Loucy (cell line): ENCODE measurements around the gene SCNN1A.

ENCODE experiments used
- H2AFZ ChIP-seq: fragments of 200-600 bp; sonication (generic); 2 replicates; pipeline ENCODE4 v1.6.0; 2016; ENCODE audit warnings: antibody characterized with exemption, mild to moderate bottlenecking, low read length, moderate library complexity
- H3F3A ChIP-seq: fragments of 200-600 bp; 2 replicates; pipeline ENCODE4 v1.6.0; 2016; ENCODE audit warnings: antibody characterized with exemption, low read depth, mild to moderate bottlenecking
- H3K27me3 ChIP-seq: fragments of 200-600 bp; sonication (generic); 2 replicates; pipeline ENCODE4 v1.6.1; 2014; ENCODE audit warnings: low read length, mild to moderate bottlenecking; ENCODE audit not compliant: insufficient read depth, poor library complexity, severe bottlenecking
- H3K36me3 ChIP-seq: fragments of 200-600 bp; sonication (generic); 2 replicates; pipeline ENCODE4 v1.6.1; 2016; ENCODE audit warnings: low read length; ENCODE audit not compliant: insufficient read depth
- H3K4me1 ChIP-seq: fragments of 200-600 bp; sonication (generic); 2 replicates; pipeline ENCODE4 v1.5.1; 2014; ENCODE audit warnings: low read length, mild to moderate bottlenecking; ENCODE audit not compliant: insufficient read depth, poor library complexity, severe bottlenecking
- H3K4me2 ChIP-seq: fragments of 200-600 bp; sonication (generic); 2 replicates; pipeline ENCODE4 v1.6.0; 2014; ENCODE audit warnings: antibody characterized with exemption, low read length, low read depth, mild to moderate bottlenecking; ENCODE audit not compliant: poor library complexity, severe bottlenecking
- H3K4me3 ChIP-seq: fragments of 200-600 bp; sonication (generic); 2 replicates; pipeline ENCODE4 v1.5.1; 2014; ENCODE audit warnings: low read length, mild to moderate bottlenecking, mixed read lengths; ENCODE audit not compliant: poor library complexity, severe bottlenecking
- H3K79me2 ChIP-seq: fragments of 200-600 bp; sonication (generic); 2 replicates; pipeline ENCODE4 v1.6.1; 2014; ENCODE audit warnings: low read length; ENCODE audit not compliant: insufficient read depth
- H3K9ac ChIP-seq: fragments of 200-600 bp; sonication (generic); 2 replicates; pipeline ENCODE4 v1.6.0; 2014; ENCODE audit warnings: mild to moderate bottlenecking, low read depth, low read length, moderate library complexity; ENCODE audit not compliant: poor library complexity, severe bottlenecking
- H3K9me2 ChIP-seq: fragments of 200-600 bp; sonication (generic); replicated peaks from 2 replicates; pipeline ENCODE4 v1.6.1; 2016; ENCODE audit warnings: low read depth, low read length, mixed read lengths
- H3K9me3 ChIP-seq: fragments of 200-600 bp; sonication (generic); 2 replicates; pipeline ENCODE4 v1.6.1; 2014; ENCODE audit warnings: mild to moderate bottlenecking, antibody characterized with exemption, low read length, low read depth; ENCODE audit not compliant: insufficient read depth
- H4K20me1 ChIP-seq: fragments of 200-600 bp; sonication (generic); 2 replicates; pipeline ENCODE4 v1.6.0; 2014; ENCODE audit warnings: antibody characterized with exemption, low read length, mild to moderate bottlenecking; ENCODE audit not compliant: insufficient read depth, poor library complexity, severe bottlenecking
- EZH2phosphoT487 ChIP-seq: fragments of 200-600 bp; IDR thresholded peaks from 2 replicates; pipeline ENCODE4 v1.6.1; 2018; ENCODE audit warnings: antibody characterized with exemption, mild to moderate bottlenecking, moderate library complexity, borderline replicate concordance
- TF ChIP-seq, protein P1 (sequence below): fragments of 200-600 bp; sonication (generic); conservative IDR thresholded peaks from 2 replicates; pipeline ENCODE4 v1.5.1; 2014; ENCODE audit warnings: mild to moderate bottlenecking, antibody characterized with exemption, low read length

The SCNN1A gene

DNA sequence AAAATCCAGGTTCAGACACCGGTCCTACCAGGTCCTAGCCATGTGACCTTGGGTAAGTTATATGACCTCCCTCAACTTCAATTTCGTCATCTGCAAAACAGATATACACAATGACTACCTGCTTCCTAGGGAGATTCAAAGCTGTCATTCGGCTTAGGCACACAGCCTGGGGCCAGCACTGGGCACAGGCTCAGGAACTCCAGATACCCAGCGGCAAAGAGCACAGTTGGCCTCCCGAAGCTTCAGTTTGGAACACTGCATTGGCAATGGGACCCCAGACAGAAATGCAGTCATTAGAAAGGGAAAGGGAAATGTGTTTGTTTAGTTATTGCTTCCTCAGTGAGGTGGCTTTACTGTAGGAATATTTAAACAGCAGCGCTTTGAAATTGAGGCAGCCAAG, 53.5 kb downstream of the SCNN1A start:
- H3K36me3 ChIP-seq = peaks cover 4% of the 10 kb centered on the region; the same call in 1 of the 2 replicates
- H3K4me3 ChIP-seq = no peak overlapping the region
- no peak overlapping the region for H2AFZ ChIP-seq
- H3K9ac ChIP-seq = no peak overlapping the region
- no peak overlapping the region for H3K4me2 ChIP-seq
- H3K9me3 ChIP-seq = no peaks in the 10 kb centered on the region
- no peaks in the 10 kb centered on the region for H3K9me2 ChIP-seq
- TF ChIP-seq, protein P1, sequence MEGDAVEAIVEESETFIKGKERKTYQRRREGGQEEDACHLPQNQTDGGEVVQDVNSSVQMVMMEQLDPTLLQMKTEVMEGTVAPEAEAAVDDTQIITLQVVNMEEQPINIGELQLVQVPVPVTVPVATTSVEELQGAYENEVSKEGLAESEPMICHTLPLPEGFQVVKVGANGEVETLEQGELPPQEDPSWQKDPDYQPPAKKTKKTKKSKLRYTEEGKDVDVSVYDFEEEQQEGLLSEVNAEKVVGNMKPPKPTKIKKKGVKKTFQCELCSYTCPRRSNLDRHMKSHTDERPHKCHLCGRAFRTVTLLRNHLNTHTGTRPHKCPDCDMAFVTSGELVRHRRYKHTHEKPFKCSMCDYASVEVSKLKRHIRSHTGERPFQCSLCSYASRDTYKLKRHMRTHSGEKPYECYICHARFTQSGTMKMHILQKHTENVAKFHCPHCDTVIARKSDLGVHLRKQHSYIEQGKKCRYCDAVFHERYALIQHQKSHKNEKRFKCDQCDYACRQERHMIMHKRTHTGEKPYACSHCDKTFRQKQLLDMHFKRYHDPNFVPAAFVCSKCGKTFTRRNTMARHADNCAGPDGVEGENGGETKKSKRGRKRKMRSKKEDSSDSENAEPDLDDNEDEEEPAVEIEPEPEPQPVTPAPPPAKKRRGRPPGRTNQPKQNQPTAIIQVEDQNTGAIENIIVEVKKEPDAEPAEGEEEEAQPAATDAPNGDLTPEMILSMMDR = no peak
- no peak for TF ChIP-seq EZH2phosphoT487
- H3K4me1 ChIP-seq = peaks cover 17% of the 10 kb centered on the region
- H3K79me2 ChIP-seq = no peaks in the 10 kb centered on the region
- H3K27me3 ChIP-seq = no peaks in the 10 kb centered on the region
- 0 out of 2 replicates have a peak, but pooled peaks cover 2% of the 10 kb centered on the region for H3F3A ChIP-seq
- no peaks in the 10 kb centered on the region for H4K20me1 ChIP-seq

DNA sequence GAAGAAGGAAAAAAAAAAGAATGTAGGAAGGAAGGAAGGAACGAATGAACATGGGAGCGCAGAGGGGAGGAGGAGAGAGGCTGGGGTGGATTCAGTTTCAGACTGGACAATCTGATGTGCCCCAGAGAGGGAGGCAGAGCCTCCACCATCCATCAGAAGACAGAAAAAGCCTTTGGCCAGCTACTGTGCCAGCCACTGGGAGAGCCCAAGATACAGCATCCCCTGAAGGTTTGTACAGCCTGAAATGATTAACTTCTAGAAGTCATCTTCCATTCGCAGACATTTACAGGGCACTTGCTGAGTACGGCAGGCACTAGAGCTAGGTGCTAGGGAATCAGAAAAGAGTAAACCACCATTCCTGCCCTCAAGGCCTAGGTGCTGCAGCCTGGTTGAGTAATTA, 55.9 kb downstream of the SCNN1A start:
- no peaks in the 10 kb centered on the region for H4K20me1 ChIP-seq
- no peak overlapping the region for H3K9ac ChIP-seq
- no peaks in the 10 kb centered on the region for H3K27me3 ChIP-seq
- peaks cover 14% of the 10 kb centered on the region for H3K4me1 ChIP-seq
- H3K36me3 ChIP-seq = no peaks in the 10 kb centered on the region
- no peak for TF ChIP-seq EZH2phosphoT487
- TF ChIP-seq, protein P1 = no peak
- no peaks in the 10 kb centered on the region for H3K79me2 ChIP-seq
- no peak overlapping the region for H2AFZ ChIP-seq
- no peak overlapping the region for H3K4me3 ChIP-seq
- H3K9me3 ChIP-seq = no peaks in the 10 kb centered on the region
- no peak overlapping the region for H3K4me2 ChIP-seq
- H3K9me2 ChIP-seq = no peaks in the 10 kb centered on the region
- no peaks in the 10 kb centered on the region for H3F3A ChIP-seq

DNA sequence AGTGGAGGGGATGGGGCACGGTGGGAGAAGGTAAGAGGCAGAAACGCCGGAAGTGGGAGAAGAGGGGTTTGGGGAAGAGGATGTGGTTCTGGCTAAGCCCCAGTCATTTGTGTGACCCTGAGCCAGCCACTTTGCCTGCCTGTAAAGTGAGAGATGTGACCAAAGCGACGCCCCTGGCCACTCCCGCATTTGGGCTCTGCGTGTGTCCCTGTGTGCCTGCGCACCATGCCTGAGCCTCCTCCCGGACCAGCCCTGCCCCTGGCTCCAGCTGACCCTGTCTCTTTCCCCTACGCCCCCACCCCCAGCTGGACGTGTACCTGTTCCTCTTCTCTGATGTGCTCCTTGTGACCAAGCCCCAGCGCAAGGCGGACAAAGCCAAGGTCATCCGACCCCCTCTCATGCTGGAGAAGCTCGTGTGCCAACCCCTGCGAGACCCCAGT, 56.9 kb downstream of the SCNN1A start:
- H4K20me1 ChIP-seq = no peaks in the 10 kb centered on the region

More for the DNA sequence above, 56.9 kb downstream of the SCNN1A start:
- Histone ChIP-seq H3K9me2 (no peaks in the 10 kb centered on the region), H3F3A (no peaks in the 10 kb centered on the region), H3K4me3 (no peak overlapping the region), H3K9me3 (no peaks in the 10 kb centered on the region), H3K4me2 (no peak overlapping the region), H3K36me3 (no peaks in the 10 kb centered on the region), H3K9ac (no peak overlapping the region), H3K27me3 (no peaks in the 10 kb centered on the region), H3K4me1 (peaks cover 9% of the 10 kb centered on the region), H2AFZ (no peak overlapping the region), H3K79me2 (no peaks in the 10 kb centered on the region)
- TF ChIP-seq, protein P1 = no peak
- TF ChIP-seq EZH2phosphoT487 = no peak
